Measurements from ENCODE around the gene TTLL11. TPM values are rescaled to one million over a fixed set of nuclear protein-coding genes. Genes with fewer than 3 reads are reported as not detected.

Gene TTLL11
- total and polyA plus RNA-seq, 2 of the 8 experiments (the other 6 are each of a cell fraction or from before 2014, with no cell fraction given) = 0.56 to 0.80 TPM

DNA sequence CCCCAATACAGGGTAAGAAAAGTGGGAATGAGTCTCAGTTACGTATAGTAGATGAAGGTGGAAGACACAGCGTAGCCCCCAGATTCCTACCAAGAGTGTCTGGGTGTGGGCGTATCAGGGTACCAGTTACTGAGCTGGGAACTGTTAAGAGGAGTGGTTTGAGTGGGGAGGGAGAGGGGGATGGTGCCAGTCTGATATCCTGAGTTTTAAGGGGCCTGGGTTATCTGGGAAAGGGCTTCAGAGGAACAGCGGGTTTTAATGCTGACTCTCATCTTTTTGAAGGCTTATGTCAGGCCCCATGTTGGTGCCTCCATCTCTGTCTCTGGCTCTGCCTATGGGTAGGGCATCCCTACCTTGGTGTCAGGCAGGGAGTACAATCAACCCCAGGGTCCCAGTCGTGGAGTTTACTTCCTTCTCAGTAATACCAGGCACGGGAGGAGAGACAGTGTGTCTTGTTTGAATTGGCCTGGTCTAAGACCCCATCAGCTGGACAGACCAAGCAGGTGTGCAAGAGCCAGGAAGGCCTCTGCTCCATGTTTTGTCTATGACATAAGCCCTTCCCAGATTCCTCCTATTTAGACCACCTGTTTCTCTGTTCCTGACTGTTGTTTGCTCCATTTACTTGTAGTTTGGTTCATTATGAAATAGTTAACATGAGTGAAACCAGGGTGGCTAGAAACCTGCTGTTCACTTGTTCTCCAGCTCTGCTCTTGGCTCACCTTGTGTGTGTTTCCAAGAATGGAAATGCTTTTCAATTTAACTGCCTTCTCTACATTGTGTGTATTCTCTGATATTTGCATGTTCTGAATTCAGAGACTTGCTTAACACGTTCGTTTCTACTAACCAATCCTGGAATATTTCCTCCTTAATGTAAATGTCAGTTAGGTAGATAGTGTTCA is 316.1 kb downstream of the TTLL11 start (continued):
- TF ChIP-seq RFX5 (IDR thresholded peaks at IDR 0.05; ENCODE audit: borderline replicate concordance, low read depth, low read length) (no peak), CHD2 (IDR thresholded peaks at IDR 0.05; ENCODE audit: low read length) (no peak), RNF2 (IDR thresholded peaks at IDR 0.05; ENCODE audit: borderline replicate concordance, low read depth, low read length, missing control alignments, poor library complexity, severe bottlenecking) (no peak), SP4 (IDR thresholded peaks at IDR 0.05; ENCODE audit: low read length) (no peak), TBP (IDR thresholded peaks at IDR 0.05; ENCODE audit: low read depth, low read length) (no peak), KDM1A (IDR thresholded peaks at IDR 0.05; ENCODE audit: borderline replicate concordance, low read length) (no peak), MAFK (IDR thresholded peaks at IDR 0.05; ENCODE audit: low read depth, low read length) (no peak)

Data from H1 (cell line).